Measurements from ENCODE around the gene TYMS. TPM values are rescaled to one million over a fixed set of nuclear protein-coding genes. Genes with fewer than 3 reads are reported as not detected.

Gene TYMS
- total RNA-seq, 4 donors from 2014 or later: 1.1 to 6.1 (median 3.6) TPM

GRCh38 chr18:668260-668659, 10.8 kb downstream of the TYMS start:
- H3K4me1 ChIP-seq: peaks cover 0 to 14% (median 2%) of the 10 kb centered on the region in 3 donors
- no peak for TF ChIP-seq CTCF (IDR thresholded peaks at IDR 0.05)
- TF ChIP-seq POLR2AphosphoS5 (IDR thresholded peaks at IDR 0.05): no peak
- TF ChIP-seq POLR2A (IDR thresholded peaks at IDR 0.05): no peak
- no peak for TF ChIP-seq EP300 (IDR thresholded peaks at IDR 0.05)
- ATAC-seq: no peak
- 36 to 50% methylated on average over 1 of the region's 1 CpG for WGBS, 2 donors (ENCODE audit: low coverage in 1 of 2)
- H3K4me3 ChIP-seq: no peak overlapping the region
- H3K9me3 ChIP-seq: no peaks in the 10 kb centered on the region
- peaks cover 0 to 32% of the 10 kb centered on the region in 2 donors for H3K36me3 ChIP-seq
- H3K27ac ChIP-seq: no peak overlapping the region
- no peaks in the 10 kb centered on the region for H3K27me3 ChIP-seq

GRCh38 chr18:669077-669476, 11.6 kb downstream of the TYMS start:
- Histone ChIP-seq H3K4me1 (peaks cover 0 to 21% (median 2%) of the 10 kb centered on the region in 3 donors), H3K9me3 (no peaks in the 10 kb centered on the region), H3K27ac (no peak overlapping the region), H3K27me3 (no peaks in the 10 kb centered on the region), H3K4me3 (no peak overlapping the region), H3K36me3 (peaks cover 0 to 32% of the 10 kb centered on the region in 2 donors)
- TF ChIP-seq POLR2A (IDR thresholded peaks at IDR 0.05) (no peak), CTCF (IDR thresholded peaks at IDR 0.05) (no peak), POLR2AphosphoS5 (IDR thresholded peaks at IDR 0.05) (no peak), EP300 (IDR thresholded peaks at IDR 0.05) (no peak)
- ATAC-seq: no peak
- WGBS, 2 donors (ENCODE audit: low coverage in 1 of 2): 91 to 94% methylated on average over 4 to 6 of the region's 8 CpGs

- no peak for ATAC-seq
- 93 to 100% methylated on average over 5 to 6 of the region's 11 CpGs for WGBS, 2 donors (ENCODE audit: low coverage in 1 of 2)
- no peaks in the 10 kb centered on the region for H3K9me3 ChIP-seq
These were observed 13.1 kb downstream of the TYMS start for GRCh38 chr18:670522-670921.

GRCh38 chr18:671405-671804, 14.0 kb downstream of the TYMS start:
- Histone ChIP-seq H3K4me3 (no peak overlapping the region), H3K4me1 (peaks cover 0 to 39% (median 2%) of the 10 kb centered on the region in 3 donors), H3K27me3 (no peaks in the 10 kb centered on the region), H3K9me3 (no peaks in the 10 kb centered on the region), H3K27ac (no peak overlapping the region), H3K36me3 (peaks cover 0 to 49% of the 10 kb centered on the region in 2 donors)
- TF ChIP-seq POLR2A (IDR thresholded peaks at IDR 0.05) (no peak), POLR2AphosphoS5 (IDR thresholded peaks at IDR 0.05) (no peak), EP300 (IDR thresholded peaks at IDR 0.05) (no peak), CTCF (IDR thresholded peaks at IDR 0.05) (no peak)
- ATAC-seq: no peak
- WGBS, 2 donors (ENCODE audit: low coverage in 1 of 2): 76 to 100% methylated on average over 1 of the region's 1 CpG

More at GRCh38 chr18:670522-670921, 13.1 kb downstream of the TYMS start:
- peaks cover 0 to 40% of the 10 kb centered on the region in 2 donors for H3K36me3 ChIP-seq
- peaks cover 0 to 36% (median 2%) of the 10 kb centered on the region in 3 donors for H3K4me1 ChIP-seq
- no peak overlapping the region for H3K27ac ChIP-seq
- no peak overlapping the region for H3K4me3 ChIP-seq
- TF ChIP-seq CTCF (IDR thresholded peaks at IDR 0.05) (no peak), POLR2A (IDR thresholded peaks at IDR 0.05) (no peak), POLR2AphosphoS5 (IDR thresholded peaks at IDR 0.05) (no peak), EP300 (IDR thresholded peaks at IDR 0.05) (no peak)
- H3K27me3 ChIP-seq: no peaks in the 10 kb centered on the region

GRCh38 chr18:673317-673716, 15.9 kb downstream of the TYMS start:
- Histone ChIP-seq H3K27me3 (no peaks in the 10 kb centered on the region), H3K4me3 (no peak overlapping the region), H3K9me3 (no peaks in the 10 kb centered on the region), H3K4me1 (peaks cover 0 to 39% (median 2%) of the 10 kb centered on the region in 3 donors), H3K27ac (peak overlapping the region in 2 of 4 donors; percentile 29 to 60), H3K36me3 (peaks cover 0 to 67% of the 10 kb centered on the region in 2 donors)
- no peak for ATAC-seq
- TF ChIP-seq EP300 (IDR thresholded peaks at IDR 0.05) (no peak), POLR2AphosphoS5 (IDR thresholded peaks at IDR 0.05) (no peak), CTCF (IDR thresholded peaks at IDR 0.05) (no peak), POLR2A (IDR thresholded peaks at IDR 0.05) (no peak)
- WGBS, 2 donors (ENCODE audit: low coverage in 1 of 2): 22 to 49% methylated on average over 3 of the region's 3 CpGs
